GM13976 (cell line): ENCODE measurements around the gene MAPRE3.
"Not testable (repeated sequence)": the region's sequence is repeated elsewhere in the genome, so short reads cannot be mapped to it uniquely, and the experiment has no call there.

ENCODE experiments used
- DNase-seq: peaks from one replicate; pipeline ENCODE4 v3.0.0; 2012; ENCODE audit warnings: low spot score
- in situ Hi-C: fragments of 300-500 bp; cut with MboI; formaldehyde crosslinking; loops from one replicate; pipeline ENCODE4 v1.12.0; 2022; ENCODE audit warnings: low sequenced_read_pairs, mixed read lengths, inconsistent platforms; ENCODE audit not compliant: unreplicated experiment
- TF ChIP-seq, protein P1 (sequence below): IDR thresholded peaks from 2 replicates; pipeline ENCODE4 v1.5.1; 2012; ENCODE audit warnings: borderline replicate concordance, mild to moderate bottlenecking; ENCODE audit not compliant: insufficient read depth; ENCODE audit errors: extremely low read depth, missing control alignments, control extremely low read depth

Gene MAPRE3

DNA sequence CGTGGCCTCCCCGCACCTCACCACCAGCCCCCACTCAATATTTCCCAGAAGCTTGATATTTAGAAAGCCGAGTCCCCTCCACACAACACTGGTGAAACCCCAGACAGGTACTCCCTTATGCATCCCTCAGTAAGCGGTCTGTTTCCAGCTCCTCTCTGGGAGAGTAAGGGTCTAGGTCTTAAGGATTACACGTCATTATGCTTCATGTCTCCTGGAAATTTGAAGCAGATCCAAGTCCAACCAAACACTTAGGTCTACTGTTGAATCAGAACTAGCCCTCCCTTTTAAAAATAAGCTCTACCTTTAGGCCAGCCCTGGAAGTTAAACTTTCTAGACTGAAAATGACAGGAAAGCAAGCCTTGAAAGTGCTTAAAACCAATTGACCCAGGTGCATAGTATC, 102.5 kb downstream of the MAPRE3 start:
- TF ChIP-seq, protein P1, sequence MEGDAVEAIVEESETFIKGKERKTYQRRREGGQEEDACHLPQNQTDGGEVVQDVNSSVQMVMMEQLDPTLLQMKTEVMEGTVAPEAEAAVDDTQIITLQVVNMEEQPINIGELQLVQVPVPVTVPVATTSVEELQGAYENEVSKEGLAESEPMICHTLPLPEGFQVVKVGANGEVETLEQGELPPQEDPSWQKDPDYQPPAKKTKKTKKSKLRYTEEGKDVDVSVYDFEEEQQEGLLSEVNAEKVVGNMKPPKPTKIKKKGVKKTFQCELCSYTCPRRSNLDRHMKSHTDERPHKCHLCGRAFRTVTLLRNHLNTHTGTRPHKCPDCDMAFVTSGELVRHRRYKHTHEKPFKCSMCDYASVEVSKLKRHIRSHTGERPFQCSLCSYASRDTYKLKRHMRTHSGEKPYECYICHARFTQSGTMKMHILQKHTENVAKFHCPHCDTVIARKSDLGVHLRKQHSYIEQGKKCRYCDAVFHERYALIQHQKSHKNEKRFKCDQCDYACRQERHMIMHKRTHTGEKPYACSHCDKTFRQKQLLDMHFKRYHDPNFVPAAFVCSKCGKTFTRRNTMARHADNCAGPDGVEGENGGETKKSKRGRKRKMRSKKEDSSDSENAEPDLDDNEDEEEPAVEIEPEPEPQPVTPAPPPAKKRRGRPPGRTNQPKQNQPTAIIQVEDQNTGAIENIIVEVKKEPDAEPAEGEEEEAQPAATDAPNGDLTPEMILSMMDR = no peak
- in situ Hi-C loops = no loop called here
- DNase-seq = no peak

DNA sequence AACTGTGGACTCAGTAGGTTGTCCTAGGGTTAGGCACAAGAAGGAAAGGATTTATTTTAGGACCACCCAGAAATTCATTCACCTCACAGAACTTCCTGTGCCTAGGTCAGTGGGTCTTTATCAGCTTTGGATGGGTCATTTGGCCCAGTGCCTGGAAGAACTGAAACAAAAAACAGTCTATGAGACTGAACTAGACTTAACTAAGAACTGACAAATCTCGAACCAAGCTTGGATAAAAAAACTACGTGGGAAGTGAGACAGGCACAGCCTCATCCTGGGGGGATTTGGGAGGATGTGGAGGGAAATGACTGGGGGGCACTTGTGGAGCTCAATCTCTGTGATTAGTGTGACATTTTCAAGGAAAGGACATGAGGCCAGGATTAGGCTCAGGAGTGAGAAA, 103.3 kb downstream of the MAPRE3 start:
- DNase-seq = no peak
- in situ Hi-C loops = no loop called here
- TF ChIP-seq, protein P1 = no peak

DNA sequence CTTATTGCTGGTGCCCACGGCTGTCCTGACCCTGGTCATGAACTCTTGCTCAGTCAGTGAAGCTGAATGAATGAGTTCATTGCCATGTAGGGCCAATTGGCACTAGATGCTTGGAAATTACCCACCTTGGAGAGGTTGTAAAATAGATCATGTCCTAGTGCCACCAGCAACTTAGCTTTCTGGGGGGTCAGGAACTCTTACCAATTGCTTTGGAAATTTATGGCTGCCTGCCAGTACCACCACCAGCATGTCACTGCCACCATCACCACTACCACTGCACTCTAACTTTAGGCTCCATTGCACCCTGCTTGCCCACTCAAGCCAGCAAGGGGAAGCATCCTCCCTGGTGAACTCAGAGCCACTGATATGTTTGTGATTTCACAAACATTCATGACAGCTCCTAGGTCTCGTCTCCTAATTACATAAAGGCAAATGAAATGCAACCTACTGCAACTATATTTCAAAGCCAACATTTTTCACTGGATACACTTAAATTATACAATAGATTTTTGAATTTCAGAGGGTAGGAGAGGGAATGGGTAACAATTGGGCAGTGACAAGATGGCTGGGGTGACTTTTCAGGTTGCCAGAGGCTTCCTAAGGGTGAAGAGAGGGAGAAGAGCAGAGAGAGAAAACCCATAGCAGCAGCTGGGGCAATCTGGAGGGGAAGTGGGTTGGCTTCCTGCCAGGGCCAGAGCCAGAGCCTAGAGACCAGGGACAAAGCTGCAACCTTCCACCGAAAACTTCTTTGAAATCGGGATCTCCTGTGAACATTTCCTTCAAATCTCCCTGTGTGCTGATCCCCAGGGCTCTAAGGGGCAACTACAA, 104.5 kb downstream of the MAPRE3 start:
- in situ Hi-C loops = no loop called here
- TF ChIP-seq, protein P1 = no peak
- DNase-seq = no peak

DNA sequence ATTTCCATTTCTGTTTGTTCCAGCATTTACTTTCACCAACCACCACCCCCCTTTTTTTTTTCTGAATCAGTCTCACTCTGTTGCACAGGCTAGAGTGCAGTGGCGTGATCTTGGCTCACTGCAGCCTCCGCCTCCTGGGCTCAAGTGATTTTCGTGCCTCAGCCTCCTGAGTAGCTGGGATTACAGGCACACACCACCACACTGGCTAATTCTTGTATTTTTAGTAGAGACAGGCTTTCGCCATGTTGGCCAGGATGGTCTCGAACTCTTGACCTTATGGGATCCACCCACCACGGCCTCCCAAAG, 105.1 kb downstream of the MAPRE3 start:
- in situ Hi-C loops, DNase-seq: not testable (repeated sequence)

DNA sequence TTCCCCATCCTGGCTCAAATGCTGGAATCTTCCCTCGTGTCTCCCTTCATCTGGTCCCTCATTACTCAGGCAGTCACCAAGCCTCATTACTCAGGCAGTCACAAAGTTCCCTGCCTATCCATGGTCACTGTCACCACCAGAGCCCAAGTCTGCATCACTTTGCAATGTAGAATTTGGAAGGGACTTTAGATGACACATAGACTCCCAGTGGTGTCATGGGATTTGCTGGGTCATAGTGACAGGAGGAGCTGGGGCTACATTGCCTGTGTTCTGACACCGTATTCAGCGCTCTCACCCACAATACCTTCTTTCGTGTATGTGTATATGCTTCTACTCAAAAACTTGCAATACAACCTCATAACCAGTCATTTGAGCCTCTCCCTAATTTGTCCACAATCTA, 105.9 kb downstream of the MAPRE3 start:
- DNase-seq = no peak
- TF ChIP-seq, protein P1 = no peak
- in situ Hi-C loops = no loop called here
